HG03045 (cell line): ENCODE results near the gene ZMIZ1.

Source experiments
- ATAC-seq: cut with Tn5 transposase; IDR thresholded peaks from one replicate; pipeline ENCODE4 v1.9.1; 2021; ENCODE audit warnings: mild to moderate bottlenecking, moderate library complexity; ENCODE audit not compliant: unreplicated experiment

Gene ZMIZ1

GRCh38 chr10:79135790-79136189, 67.0 kb downstream of the ZMIZ1 start:
- ATAC-seq, result no peak

DNA sequence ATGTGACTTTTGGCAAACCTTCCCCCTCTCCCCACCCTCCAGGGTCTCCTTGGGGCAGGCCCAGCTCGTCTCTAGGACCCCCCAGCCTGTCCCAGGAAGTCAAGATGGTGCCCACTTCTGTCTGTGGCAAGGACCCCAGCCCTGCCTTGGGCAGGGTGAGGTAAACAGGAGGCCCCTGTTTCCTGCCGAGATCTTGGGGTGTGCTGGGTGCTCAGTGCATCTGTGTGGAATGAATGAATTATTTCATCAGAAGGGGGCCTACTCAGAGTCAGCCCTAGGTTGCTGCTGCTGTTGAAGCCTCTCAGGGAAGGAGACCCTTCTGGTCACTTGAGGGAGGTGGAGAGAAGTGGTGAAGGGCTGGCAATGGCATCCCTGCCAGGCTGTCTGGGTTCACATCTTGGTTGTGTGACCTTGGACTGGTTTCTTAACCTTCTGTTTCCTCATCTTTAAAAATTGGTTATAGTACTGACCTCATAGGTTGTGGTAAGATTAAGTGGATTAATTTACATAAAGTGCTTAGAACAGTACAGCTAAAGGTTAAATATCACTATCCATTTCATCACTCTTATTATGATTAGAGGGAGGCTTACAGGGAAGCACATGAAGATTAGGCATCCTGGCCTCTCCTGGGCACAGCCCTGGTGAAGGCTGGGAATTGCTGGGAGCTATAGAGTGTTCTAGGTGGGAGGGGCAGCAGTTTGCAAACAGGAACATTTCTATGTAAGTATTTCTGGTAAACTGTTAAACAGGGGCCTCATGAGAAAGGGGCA, 67.7 kb downstream of the ZMIZ1 start:
- no peak for ATAC-seq

- ATAC-seq, result peak; percentile 27
Measured at GRCh38 chr10:79137300-79137756, 68.6 kb downstream of the ZMIZ1 start.

DNA sequence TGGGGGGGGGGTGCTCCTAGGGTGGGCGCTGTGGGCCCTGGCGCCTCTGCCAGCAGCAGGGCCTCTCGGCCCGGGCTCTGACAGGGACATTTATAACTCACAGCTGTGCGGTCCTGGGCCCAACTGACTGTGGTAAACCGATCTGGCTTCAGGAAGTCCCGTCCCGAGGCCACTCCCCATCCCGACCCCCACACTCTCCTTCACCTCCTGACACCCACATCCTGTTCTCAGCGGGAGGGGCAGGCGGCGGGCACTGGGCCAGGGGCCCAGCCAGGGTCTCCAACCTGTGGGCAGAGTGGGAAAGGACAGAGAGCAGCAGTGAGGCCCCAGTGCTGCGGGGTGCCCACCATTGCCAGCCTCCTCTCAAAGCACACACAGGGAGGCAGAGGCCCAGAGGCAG, 69.1 kb downstream of the ZMIZ1 start:
- ATAC-seq, result peak; percentile 66

- ATAC-seq, result no peak
Measured at GRCh38 chr10:79138449-79139123, 69.8 kb downstream of the ZMIZ1 start.

GRCh38 chr10:79139124-79139835, 70.5 kb downstream of the ZMIZ1 start:
- no peak for ATAC-seq

DNA sequence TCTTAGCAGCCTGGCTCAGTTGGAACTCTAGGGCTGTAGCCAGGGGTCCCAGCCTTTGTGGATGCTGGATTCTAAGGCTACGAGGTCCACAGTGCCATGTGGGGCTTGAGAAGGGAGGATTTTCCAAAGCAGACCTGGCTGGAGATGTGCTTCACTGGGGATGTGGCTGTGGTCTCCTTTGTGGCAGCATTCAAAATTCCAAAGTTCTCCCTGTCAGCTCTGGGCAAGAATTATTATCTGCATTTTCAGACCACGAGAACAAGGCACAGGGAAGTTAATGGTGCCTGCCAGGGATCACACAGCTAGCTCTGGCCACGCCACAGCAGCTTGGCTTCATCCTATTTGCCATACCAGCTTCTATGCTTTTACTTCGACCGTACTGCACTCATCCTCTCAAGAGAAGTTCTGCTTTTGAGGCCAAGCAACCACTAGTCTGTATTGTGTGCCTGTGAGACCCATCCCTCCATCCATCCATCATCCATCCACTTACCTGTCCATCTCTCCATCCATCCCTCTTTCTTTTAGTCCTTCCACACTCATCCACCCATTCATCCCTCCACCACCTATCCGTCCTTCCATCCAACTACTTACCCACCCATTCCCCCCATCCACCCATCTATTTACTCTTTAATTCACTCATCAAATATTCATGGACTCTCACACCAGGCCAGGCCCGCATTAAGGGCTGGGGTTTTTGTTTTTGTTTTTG, 71.5 kb downstream of the ZMIZ1 start:
- ATAC-seq, result no peak

- no peak for ATAC-seq
Measured at GRCh38 chr10:79140855-79141254, 72.1 kb downstream of the ZMIZ1 start.

GRCh38 chr10:79142064-79142491, 73.3 kb downstream of the ZMIZ1 start:
- no peak for ATAC-seq

DNA sequence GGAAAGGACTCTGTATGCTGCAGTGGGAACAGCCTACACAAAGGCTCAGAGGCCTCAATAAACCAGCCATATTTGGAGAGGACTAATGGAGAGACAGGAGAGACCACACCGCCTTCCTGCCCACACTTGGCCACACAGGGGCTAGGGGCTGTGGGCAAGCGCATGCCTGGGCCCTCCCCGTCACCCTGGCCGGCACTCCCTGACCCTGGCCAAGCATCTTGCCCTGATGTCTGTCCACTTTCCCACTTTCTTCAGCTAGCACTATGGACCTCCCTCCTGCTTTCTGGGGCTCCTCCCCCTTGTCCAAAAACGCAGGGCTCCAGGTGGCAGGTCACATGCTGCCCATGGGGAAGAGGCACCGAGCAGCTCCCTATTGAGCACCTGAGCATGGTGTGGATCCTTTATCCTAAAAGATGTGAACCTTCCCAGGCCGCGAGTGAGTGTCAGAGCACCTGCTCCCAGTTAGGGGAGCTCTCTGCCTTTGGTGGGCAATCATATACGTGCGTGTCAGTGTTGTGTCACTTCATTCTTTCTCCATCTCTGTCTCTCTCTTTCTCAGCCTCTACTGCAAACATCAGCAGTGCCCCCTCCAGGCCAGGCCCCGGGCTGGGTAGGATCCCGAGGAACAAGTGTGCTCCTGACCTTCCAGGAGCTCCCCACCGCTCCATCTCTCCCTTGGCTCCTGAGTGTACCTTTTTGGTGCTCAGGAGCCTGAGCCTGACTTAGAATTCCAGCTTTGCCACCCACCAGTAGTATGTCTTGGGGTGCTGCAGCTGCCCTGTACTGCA, 74.0 kb downstream of the ZMIZ1 start:
- ATAC-seq, result no peak

- no peak for ATAC-seq
Measured at GRCh38 chr10:79143879-79144278, 75.1 kb downstream of the ZMIZ1 start.

DNA sequence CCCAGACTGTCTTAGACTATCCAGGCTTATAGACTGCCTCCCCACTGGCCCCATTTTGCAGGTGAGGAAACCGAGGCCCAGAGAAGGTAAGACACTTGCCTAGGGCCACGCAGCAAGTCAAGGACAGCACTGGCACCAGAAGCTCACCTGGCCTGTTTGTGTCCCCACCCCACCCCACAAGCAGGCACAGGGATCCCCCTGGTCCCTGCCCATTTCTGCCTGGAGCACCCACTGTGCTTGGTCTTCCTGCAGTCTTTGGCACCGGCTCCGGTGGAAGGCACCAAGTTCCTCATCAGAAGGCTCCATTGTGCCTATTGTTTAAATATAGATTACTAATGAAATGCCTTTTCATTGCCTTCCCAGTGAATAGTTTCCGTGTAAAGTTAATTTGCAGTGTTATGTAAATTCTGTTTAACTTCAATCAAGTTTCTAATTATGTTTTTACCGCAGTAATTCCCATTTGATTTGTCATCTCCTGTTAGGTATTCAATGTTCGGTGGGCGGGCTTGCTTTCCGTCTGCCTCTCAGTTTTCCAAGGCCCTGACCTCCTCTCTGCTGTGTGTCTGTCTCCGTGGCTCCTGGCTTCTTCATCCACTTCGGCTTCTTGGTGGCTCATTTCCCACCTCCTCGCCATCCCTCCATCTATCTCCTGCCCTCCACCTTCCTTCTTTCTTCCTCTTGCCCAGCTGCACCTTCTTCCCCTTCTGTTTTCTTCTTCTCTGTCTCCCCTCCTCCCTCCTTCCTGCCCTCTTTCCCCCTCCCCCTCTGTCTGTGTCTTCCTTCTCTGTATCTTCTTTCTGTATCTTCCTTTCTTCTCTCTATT, 75.8 kb downstream of the ZMIZ1 start:
- ATAC-seq, result no peak

DNA sequence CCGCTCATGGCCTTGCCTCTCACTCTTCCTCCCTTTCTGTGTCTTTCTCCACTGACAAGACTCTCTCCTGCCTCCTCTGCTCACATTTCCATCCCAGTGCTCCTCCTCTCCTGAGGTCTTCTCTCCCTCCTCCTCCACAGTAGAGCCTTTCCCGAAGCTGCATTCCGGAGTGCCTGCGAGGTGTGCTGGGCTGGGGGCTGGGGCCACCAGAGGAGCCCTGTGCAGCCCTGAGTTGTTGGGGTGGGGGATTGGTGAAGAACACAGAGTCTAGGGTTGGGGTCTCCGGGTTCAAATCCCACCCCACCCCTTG, 76.4 kb downstream of the ZMIZ1 start:
- ATAC-seq, result no peak

DNA sequence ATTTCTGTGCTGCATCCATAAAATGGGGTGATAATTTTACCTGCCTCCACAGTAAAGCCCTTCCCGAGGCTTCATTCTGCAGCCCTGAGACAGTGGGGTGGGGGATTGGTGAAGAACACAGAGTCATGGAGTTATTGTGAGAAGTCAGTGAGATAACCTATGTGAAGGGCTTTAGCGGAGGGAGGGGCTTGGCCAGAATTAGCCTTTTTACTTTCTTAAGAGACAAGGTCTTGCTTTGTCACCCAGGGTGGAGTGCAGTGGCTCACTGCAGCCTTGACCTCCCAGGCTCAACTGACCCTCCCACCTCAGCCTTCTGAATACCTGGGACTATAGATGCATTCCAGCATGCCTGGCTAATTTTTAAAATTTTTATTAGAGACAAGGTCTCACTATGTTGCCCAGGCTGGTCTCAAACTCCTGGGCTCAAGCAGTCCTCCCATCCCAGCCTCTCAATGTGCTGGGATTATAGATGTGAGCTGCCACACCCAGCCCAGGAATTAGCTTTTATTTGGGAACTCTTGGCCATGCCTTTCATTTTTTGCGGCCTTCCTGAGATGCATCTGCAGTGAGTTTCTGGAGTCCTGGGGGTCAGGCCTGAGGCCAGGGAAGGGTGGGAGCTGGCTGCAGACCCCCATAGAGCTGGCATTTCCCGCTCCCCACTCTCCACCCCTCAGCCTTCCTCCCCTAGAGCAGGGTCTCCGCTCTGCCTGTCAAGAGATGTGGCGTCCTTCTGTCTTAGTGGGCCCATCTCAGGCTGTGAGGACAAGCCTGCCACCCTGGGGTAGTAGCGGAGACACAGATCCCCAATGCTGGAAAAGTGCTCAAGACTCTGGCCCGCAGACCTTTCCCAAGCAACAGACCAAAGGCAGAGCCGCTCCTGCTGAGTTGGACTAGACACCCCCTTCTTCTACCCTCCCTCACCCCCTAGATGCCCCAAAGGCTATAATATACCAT, 77.0 kb downstream of the ZMIZ1 start:
- no peak for ATAC-seq

- no peak for ATAC-seq
Measured at GRCh38 chr10:79146611-79147130, 77.9 kb downstream of the ZMIZ1 start.

DNA sequence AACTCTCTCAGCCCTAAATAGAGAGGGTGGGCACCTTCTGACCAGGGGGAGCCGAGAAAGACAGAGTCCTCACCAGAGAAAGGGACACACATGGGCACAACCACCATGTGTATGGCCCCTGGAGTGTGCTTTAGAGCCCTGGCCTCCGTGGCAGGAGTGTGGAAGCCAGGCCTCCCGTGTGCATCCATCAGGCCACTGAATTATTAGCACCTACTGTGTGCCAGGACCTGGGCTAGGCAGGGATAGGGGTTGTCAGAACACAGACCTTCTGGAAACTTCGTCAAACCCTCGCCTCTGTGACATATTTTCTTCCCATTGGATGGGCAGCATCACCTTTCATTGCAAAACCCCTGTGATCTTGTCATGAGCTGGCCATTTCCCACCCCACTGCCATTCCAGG, 78.5 kb downstream of the ZMIZ1 start:
- ATAC-seq, result no peak

GRCh38 chr10:79147796-79148451, 79.2 kb downstream of the ZMIZ1 start:
- ATAC-seq, result no peak
